B cell (primary cell): Measurements from ENCODE around the gene DIS3L2. TPM values are rescaled to one million over a fixed set of nuclear protein-coding genes. Genes with fewer than 3 reads are reported as not detected.

Source experiments
- ATAC-seq: fragments of 200-7000 bp; cut with Tn5 transposase; one replicate; pipeline ENCODE4 v1.10.0; 2021; ENCODE audit warnings: low read depth, mild to moderate bottlenecking, moderate number of reproducible peaks, moderate library complexity
- CTCF ChIA-PET: fragments of 350-600 bp; sonication (Branson Sonifier 250); formaldehyde crosslinking; loops from one replicate; lab custom pipeline; 2021; ENCODE audit warnings: antibody characterized with exemption, inconsistent platforms; lab: Charles Lee
- POLR2A ChIA-PET: fragments of 350-600 bp; sonication (Branson Sonifier 250); formaldehyde crosslinking; loops from one replicate; lab custom pipeline; 2021; ENCODE audit warnings: antibody characterized with exemption; lab: Charles Lee
- DNase-seq: peaks from one replicate; pipeline ENCODE4 v3.0.0; 2013
- H2AFZ ChIP-seq: 2 replicates; pipeline ENCODE4 v1.6.1; 2012; ENCODE audit warnings: mild to moderate bottlenecking, low read depth, low read length; ENCODE audit not compliant: insufficient read depth, poor library complexity, severe bottlenecking
- H3K27ac ChIP-seq, 2 donors: 1 replicate in 1 of 2; 2 replicates in 1 of 2; pipeline ENCODE4 v1.5.1; 2012 to 2013; ENCODE audit warnings: low read length in 2 of 2, mild to moderate bottlenecking in 2 of 2, moderate library complexity in 1 of 2
- H3K27me3 ChIP-seq, 4 experiments: fragments of 200-600 bp in 1 of 4; sonication (generic) in 1 of 4; replicated peaks in 1 of 4; 1 replicate in 2 of 4; 2 replicates in 2 of 4; pipeline versions ENCODE4 v1.6.1 to v1.7.0; 2013 to 2016; ENCODE audit warnings: low read length in 3 of 4, mild to moderate bottlenecking in 2 of 4, mixed read lengths in 1 of 4, moderate library complexity in 1 of 4; ENCODE audit not compliant: insufficient read depth in 4 of 4, control insufficient read depth in 3 of 4; ENCODE audit errors: control extremely low read depth in 1 of 4
- H3K36me3 ChIP-seq, 2 experiments: replicated peaks in 1 of 2; 1 replicate in 1 of 2; 2 replicates in 1 of 2; pipeline versions ENCODE4 v1.6.1 to v1.7.1; 2013; ENCODE audit warnings: low read length in 1 of 2; ENCODE audit not compliant: insufficient read depth in 2 of 2, control insufficient read depth in 1 of 2; ENCODE audit errors: control extremely low read depth in 1 of 2, extremely low read depth in 1 of 2
- H3K4me1 ChIP-seq, 2 donors: fragments of 200-600 bp in 1 of 2; sonication (generic) in 1 of 2; 1 replicate in 1 of 2; 2 replicates in 1 of 2; pipeline versions ENCODE4 v1.5.1 to v1.6.1; 2013 to 2017; ENCODE audit warnings: low read length in 2 of 2; ENCODE audit not compliant: control insufficient read depth in 2 of 2, insufficient read depth in 2 of 2
- H3K4me2 ChIP-seq: replicated peaks from 2 replicates; pipeline ENCODE3; 2012; ENCODE audit warnings: mild to moderate bottlenecking, low read depth, low read length; ENCODE audit not compliant: poor library complexity, severe bottlenecking
- H3K4me3 ChIP-seq, 5 experiments: fragments of 200-600 bp in 1 of 5; sonication (generic) in 1 of 5; 1 replicate in 3 of 5; 2 replicates in 2 of 5; pipeline versions ENCODE4 v1.5.1 to v1.7.0; 2011 to 2016; ENCODE audit warnings: low read length in 4 of 5, mild to moderate bottlenecking in 4 of 5, low read depth in 2 of 5, control low read depth in 1 of 5, moderate library complexity in 1 of 5; ENCODE audit not compliant: insufficient read depth in 1 of 5; ENCODE audit errors: control extremely low read depth in 1 of 5, extremely low read depth in 1 of 5
- H3K79me2 ChIP-seq: fragments of 200-600 bp; sonication (generic); one replicate; pipeline ENCODE4 v1.6.0; 2016; ENCODE audit warnings: low read length; ENCODE audit not compliant: control insufficient read depth, insufficient read depth
- H3K9ac ChIP-seq: fragments of 200-600 bp; sonication (generic); 2 replicates; pipeline ENCODE4 v1.6.1; 2017; ENCODE audit warnings: mild to moderate bottlenecking, low read length, moderate library complexity
- H3K9me3 ChIP-seq, 3 donors: one replicate each; pipeline versions ENCODE4 v1.6.1 to v1.7.1; 2013; ENCODE audit warnings: low read length in 2 of 3; ENCODE audit not compliant: control insufficient read depth in 2 of 3, insufficient read depth in 1 of 3; ENCODE audit errors: control extremely low read depth in 1 of 3
- H4K20me1 ChIP-seq: 2 replicates; pipeline ENCODE4 v1.6.0; 2012; ENCODE audit warnings: mild to moderate bottlenecking, low read length; ENCODE audit not compliant: insufficient read depth, control insufficient read depth, poor library complexity, severe bottlenecking
- H3K27ac Mint-ChIP-seq: one replicate; pipeline ENCODE4 v1.8.0; 2021; ENCODE audit warnings: mixed read lengths
- H3K27me3 Mint-ChIP-seq: one replicate; pipeline ENCODE4 v1.8.0; 2021; ENCODE audit warnings: mixed read lengths
- H3K4me1 Mint-ChIP-seq: one replicate; pipeline ENCODE4 v1.8.0; 2021; ENCODE audit warnings: mixed read lengths
- H3K4me3 Mint-ChIP-seq: one replicate; pipeline ENCODE4 v1.8.0; 2021; ENCODE audit warnings: mixed read lengths
- H3K9me3 Mint-ChIP-seq: one replicate; pipeline ENCODE4 v1.8.0; 2022; ENCODE audit warnings: mixed read lengths; ENCODE audit not compliant: insufficient read depth
- CTCF ChIP-seq: fragments of 200-600 bp; IDR thresholded peaks from one replicate; pipeline ENCODE4 v1.8.0; 2022; ENCODE audit warnings: antibody characterized with exemption, mild to moderate bottlenecking
- EZH2 ChIP-seq: IDR thresholded peaks from 2 replicates; pipeline ENCODE4 v1.6.1; 2012; ENCODE audit warnings: borderline replicate concordance, low read depth, mild to moderate bottlenecking, moderate library complexity, low read length; ENCODE audit not compliant: insufficient read depth, poor library complexity, severe bottlenecking
- WGBS: methylation state at CpG from one replicate; pipeline ENCODE4 v1.1.5; 2013; ENCODE audit warnings: missing lambda C conversion rate; ENCODE audit not compliant: insufficient coverage; 5-methylcytosine and 5-hydroxymethylcytosine counted together
- intact Hi-C: fragments of 100-400 bp; cut with micrococcal nuclease; formaldehyde crosslinking; loops from one replicate; pipeline ENCODE4 v1.10.0; 2022
- polyA plus RNA-seq: library from polyadenylated mRNA; depleted of rRNA; stranded (reverse); fragments of >200 nt; gene quantifications from 2 replicates; pipeline ENCODE4 v1.2.3, GENCODE V29; 2012
- total RNA-seq, 2 donors: library from RNA; stranded (reverse); fragments of 120-200 nt in 1 of 2; gene quantifications; 1 replicate in 1 of 2; 2 replicates in 1 of 2; pipeline versions ENCODE4 v1.2.3 to v1.2.4, GENCODE V29; 2013 to 2022

DIS3L2 gene
- total and polyA plus RNA-seq, 2 donors (not counting 1 experiment from before 2014, with no cell fraction given), result 34.5 to 70.1 TPM

- H3K27ac Mint-ChIP-seq, result no peak overlapping the region
- Histone ChIP-seq H3K9me3 (no peaks in the 10 kb centered on the region), H3K4me2 (no peak overlapping the region), H3K27me3 (no peaks in the 10 kb centered on the region), H3K79me2 (no peaks in the 10 kb centered on the region), H3K9ac (no peak overlapping the region), H4K20me1 (no peaks in the 10 kb centered on the region), H3K27ac (no peak overlapping the region), H3K4me3 (no peak overlapping the region), H2AFZ (no peak overlapping the region), H3K4me1 (peaks cover 0 to 3% of the 10 kb centered on the region in 2 donors), H3K36me3 (peaks cover 0 to 36% of the 10 kb centered on the region in 2 experiments)
- intact Hi-C loops, result no loop called here
- 100% methylated on average over 2 of the region's 7 CpGs for WGBS
- DNase-seq (no peak), ATAC-seq (no peak)
- H3K4me1 Mint-ChIP-seq, result peaks cover 2% of the 10 kb centered on the region
- CTCF ChIA-PET, result no interaction called here
- H3K27me3 Mint-ChIP-seq, result no peaks in the 10 kb centered on the region
- POLR2A ChIA-PET, result no interaction called here
- no peaks in the 10 kb centered on the region for H3K9me3 Mint-ChIP-seq
- TF ChIP-seq EZH2, result no peak
- no peak for TF ChIP-seq CTCF
- H3K4me3 Mint-ChIP-seq, result no peak overlapping the region
Observed at GRCh38 chr2:232024457-232024856, 62.9 kb downstream of the DIS3L2 start.

- peaks cover 0 to 29% of the 10 kb centered on the region in 2 experiments for H3K36me3 ChIP-seq
- ChIA-PET POLR2A (no interaction called here), CTCF (no interaction called here)
- no peaks in the 10 kb centered on the region for H4K20me1 ChIP-seq
- ATAC-seq, result no peak
- H3K4me1 Mint-ChIP-seq, result peaks cover 2% of the 10 kb centered on the region
- H3K27ac Mint-ChIP-seq, result no peak overlapping the region
- no peak overlapping the region for H3K27ac ChIP-seq
- no peaks in the 10 kb centered on the region for H3K9me3 Mint-ChIP-seq
- no peaks in the 10 kb centered on the region for H3K79me2 ChIP-seq
- H3K4me3 ChIP-seq, result no peak overlapping the region
- H3K4me1 ChIP-seq, result peaks cover 0 to 3% of the 10 kb centered on the region in 2 donors
- H3K9me3 ChIP-seq, result no peaks in the 10 kb centered on the region
- H3K4me3 Mint-ChIP-seq, result no peak overlapping the region
- no peak overlapping the region for H3K4me2 ChIP-seq
- DNase-seq, result no peak
- intact Hi-C loops, result no loop called here
- WGBS, result no CpG with 5 or more reads among the region's 2 CpGs
- H3K27me3 Mint-ChIP-seq, result no peaks in the 10 kb centered on the region
- TF ChIP-seq EZH2 (no peak), CTCF (no peak)
- no peak overlapping the region for H3K9ac ChIP-seq
- H3K27me3 ChIP-seq, result no peaks in the 10 kb centered on the region
- H2AFZ ChIP-seq, result no peak overlapping the region
Observed at GRCh38 chr2:232026910-232027309, 65.4 kb downstream of the DIS3L2 start.
